Activated B cell treated with CpG ODN at 0.5 μM for 24 hours (primary cell): Measurements from ENCODE around the gene EN1. TPM values are rescaled to one million over a fixed set of nuclear protein-coding genes. Genes with fewer than 3 reads are reported as not detected.

Experiments used
- ATAC-seq: fragments of 200-7000 bp; cut with Tn5 transposase; one replicate; pipeline ENCODE4 v1.10.0; 2021; ENCODE audit warnings: low read depth, mild to moderate bottlenecking, moderate library complexity
- CTCF ChIA-PET: fragments of 350-600 bp; sonication (Branson Sonifier 250); formaldehyde crosslinking; loops from one replicate; lab custom pipeline; 2021; ENCODE audit warnings: antibody characterized with exemption; lab: Charles Lee
- POLR2A ChIA-PET: fragments of 350-600 bp; sonication (Branson Sonifier 250); formaldehyde crosslinking; loops from one replicate; lab custom pipeline; 2021; ENCODE audit warnings: antibody characterized with exemption; lab: Charles Lee
- DNase-seq: peaks from one replicate; pipeline ENCODE4 v3.0.0; 2022
- H3K27ac Mint-ChIP-seq: one replicate; pipeline ENCODE4 v1.8.0; 2020; ENCODE audit warnings: mixed read lengths
- H3K27me3 Mint-ChIP-seq: one replicate; pipeline ENCODE4 v1.8.0; 2021; ENCODE audit warnings: mixed read lengths
- H3K36me3 Mint-ChIP-seq: one replicate; pipeline ENCODE4 v1.8.0; 2021; ENCODE audit warnings: low read depth, mixed read lengths
- H3K4me1 Mint-ChIP-seq: one replicate; pipeline ENCODE4 v1.8.0; 2021; ENCODE audit warnings: mixed read lengths
- H3K4me3 Mint-ChIP-seq: one replicate; pipeline ENCODE4 v1.8.0; 2020; ENCODE audit warnings: mild to moderate bottlenecking, mixed read lengths
- H3K9me3 Mint-ChIP-seq: one replicate; pipeline ENCODE4 v1.8.0; 2020; ENCODE audit warnings: mixed read lengths
- CTCF ChIP-seq: fragments of 200-600 bp; IDR thresholded peaks from one replicate; pipeline ENCODE4 v1.8.0; 2022; ENCODE audit warnings: antibody characterized with exemption, mild to moderate bottlenecking
- intact Hi-C: fragments of 100-400 bp; cut with micrococcal nuclease; formaldehyde crosslinking; loops from one replicate; pipeline ENCODE4 v1.15.1; 2024
- total RNA-seq: library from RNA; stranded (reverse); gene quantifications from 2 replicates; pipeline ENCODE4 v1.2.3, GENCODE V29; 2022

The EN1 gene
- total RNA-seq, 1 donor from 2014 or later: not detected

DNA sequence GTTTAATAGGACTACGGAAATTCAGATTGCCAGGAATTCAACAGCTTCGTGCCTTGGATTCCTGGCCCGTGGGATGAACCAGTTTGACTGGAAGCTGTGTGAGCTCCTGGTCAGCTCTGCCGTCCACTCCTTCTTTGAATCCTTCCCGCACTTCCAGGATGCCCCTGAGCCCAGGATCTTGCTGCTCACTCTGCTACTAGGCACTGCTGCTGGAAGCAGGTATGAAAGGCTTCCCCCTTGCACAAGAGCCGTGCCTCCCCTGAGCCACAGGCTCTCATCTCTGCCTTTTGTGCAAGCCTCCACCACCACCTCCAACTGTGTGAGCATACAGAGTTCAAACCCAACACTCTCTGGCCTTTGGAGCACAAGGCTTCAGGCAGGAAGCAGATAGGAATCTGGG, 34.9 kb downstream of the EN1 start:
- Mint-ChIP-seq H3K9me3 (no peaks in the 10 kb centered on the region), H3K4me3 (no peak overlapping the region), H3K36me3 (no peaks in the 10 kb centered on the region), H3K4me1 (peaks cover 6% of the 10 kb centered on the region), H3K27me3 (peaks cover 36% of the 10 kb centered on the region), H3K27ac (no peak overlapping the region)
- no peak for TF ChIP-seq CTCF
- POLR2A ChIA-PET: no interaction called here
- intact Hi-C loops: no loop called here
- ATAC-seq: no peak
- no peak for DNase-seq
- CTCF ChIA-PET: no interaction called here

GRCh38 chr2:118811514-118812115, 35.8 kb downstream of the EN1 start:
- ChIA-PET POLR2A (no interaction called here), CTCF (no interaction called here)
- Mint-ChIP-seq H3K4me3 (no peak overlapping the region), H3K27ac (no peak overlapping the region), H3K4me1 (peaks cover 6% of the 10 kb centered on the region), H3K36me3 (no peaks in the 10 kb centered on the region), H3K9me3 (no peaks in the 10 kb centered on the region), H3K27me3 (peaks cover 33% of the 10 kb centered on the region)
- TF ChIP-seq CTCF: no peak
- intact Hi-C loops: no loop called here
- DNase-seq (no peak), ATAC-seq (no peak)

DNA sequence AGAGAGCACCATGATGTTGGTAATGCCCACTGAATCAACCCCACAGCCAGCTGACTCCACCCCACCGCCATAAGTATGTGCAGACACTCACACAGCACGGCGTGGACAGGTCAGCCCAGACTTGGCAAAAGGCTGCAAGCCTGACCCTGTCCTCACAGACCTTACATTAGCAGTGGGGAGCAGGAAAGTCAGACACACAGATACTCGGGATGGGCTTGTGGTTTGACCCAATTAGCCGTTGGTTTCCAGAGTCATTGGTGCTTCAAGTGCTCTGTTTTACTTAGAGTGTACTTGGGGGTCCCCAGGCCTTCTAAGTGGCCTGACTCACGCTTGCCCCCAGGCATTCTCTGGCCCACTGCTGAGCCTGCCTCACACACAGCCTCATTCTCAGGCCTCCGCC, 36.7 kb downstream of the EN1 start:
- peaks cover 35% of the 10 kb centered on the region for H3K27me3 Mint-ChIP-seq
- ChIA-PET CTCF (no interaction called here), POLR2A (no interaction called here)
- no peaks in the 10 kb centered on the region for H3K36me3 Mint-ChIP-seq
- DNase-seq (no peak), ATAC-seq (no peak)
- no peak overlapping the region for H3K27ac Mint-ChIP-seq
- H3K4me1 Mint-ChIP-seq: peaks cover 6% of the 10 kb centered on the region
- TF ChIP-seq CTCF: no peak
- no peaks in the 10 kb centered on the region for H3K9me3 Mint-ChIP-seq
- intact Hi-C loops: no loop called here
- H3K4me3 Mint-ChIP-seq: no peak overlapping the region

- DNase-seq (no peak), ATAC-seq (no peak)
- H3K4me1 Mint-ChIP-seq: peaks cover 6% of the 10 kb centered on the region
- no peak overlapping the region for H3K4me3 Mint-ChIP-seq
- ChIA-PET CTCF (no interaction called here), POLR2A (no interaction called here)
- no peaks in the 10 kb centered on the region for H3K9me3 Mint-ChIP-seq
- intact Hi-C loops: no loop called here
- H3K27me3 Mint-ChIP-seq: peaks cover 42% of the 10 kb centered on the region
- TF ChIP-seq CTCF: no peak
- no peaks in the 10 kb centered on the region for H3K36me3 Mint-ChIP-seq
- no peak overlapping the region for H3K27ac Mint-ChIP-seq
These were observed 39.0 kb downstream of the EN1 start for GRCh38 chr2:118808429-118808809.

GRCh38 chr2:118807668-118808428, 39.6 kb downstream of the EN1 start:
- no peak for TF ChIP-seq CTCF
- H3K27ac Mint-ChIP-seq: no peak overlapping the region
- H3K4me1 Mint-ChIP-seq: peaks cover 6% of the 10 kb centered on the region
- intact Hi-C loops: no loop called here
- ATAC-seq (no peak), DNase-seq (no peak)
- no peak overlapping the region for H3K4me3 Mint-ChIP-seq
- ChIA-PET CTCF (no interaction called here), POLR2A (no interaction called here)
- no peaks in the 10 kb centered on the region for H3K36me3 Mint-ChIP-seq
- H3K27me3 Mint-ChIP-seq: peaks cover 45% of the 10 kb centered on the region
- no peaks in the 10 kb centered on the region for H3K9me3 Mint-ChIP-seq
